ENCODE measurements around the gene PLK5. TPM values are rescaled to one million over a fixed set of nuclear protein-coding genes. Genes with fewer than 3 reads are reported as not detected.

PLK5 gene
- total RNA-seq, 1 donor from 2014 or later = 0.26 TPM

GRCh38 chr19:1486720-1487575 is 36.9 kb upstream of the PLK5 start:
- H3K4me3 Mint-ChIP-seq (ENCODE audit: low read depth) = no peak overlapping the region

GRCh38 chr19:1487576-1488281 is 36.1 kb upstream of the PLK5 start:
- no peaks in the 10 kb centered on the region for H3K36me3 Mint-ChIP-seq (ENCODE audit: insufficient read depth)
- DNase-seq (ENCODE audit: low spot score, unreplicated experiment) = no peak
- no peak overlapping the region for H3K27ac Mint-ChIP-seq
- TF ChIP-seq CTCF (IDR thresholded peaks at IDR 0.05; ENCODE audit: unreplicated experiment) = no peak
- H3K27me3 Mint-ChIP-seq = peaks cover 7% of the 10 kb centered on the region
- no peaks in the 10 kb centered on the region for H3K9me3 Mint-ChIP-seq (ENCODE audit: low read depth)
- no peak overlapping the region for H3K4me3 Mint-ChIP-seq (ENCODE audit: low read depth)
- H3K4me1 Mint-ChIP-seq (ENCODE audit: low read depth) = peaks cover 9% of the 10 kb centered on the region

More at GRCh38 chr19:1486720-1487575, 36.9 kb upstream of the PLK5 start:
- H3K4me1 Mint-ChIP-seq (ENCODE audit: low read depth) = peaks cover 9% of the 10 kb centered on the region
- DNase-seq (ENCODE audit: low spot score, unreplicated experiment) = no peak
- no peaks in the 10 kb centered on the region for H3K9me3 Mint-ChIP-seq (ENCODE audit: low read depth)
- no peak for TF ChIP-seq CTCF (IDR thresholded peaks at IDR 0.05; ENCODE audit: unreplicated experiment)
- no peaks in the 10 kb centered on the region for H3K36me3 Mint-ChIP-seq (ENCODE audit: insufficient read depth)
- no peak overlapping the region for H3K27ac Mint-ChIP-seq
- peaks cover 5% of the 10 kb centered on the region for H3K27me3 Mint-ChIP-seq

- Mint-ChIP-seq H3K9me3 (ENCODE audit: low read depth) (no peaks in the 10 kb centered on the region), H3K27me3 (peaks cover 7% of the 10 kb centered on the region), H3K4me3 (ENCODE audit: low read depth) (no peak overlapping the region), H3K27ac (no peak overlapping the region), H3K36me3 (ENCODE audit: insufficient read depth) (no peaks in the 10 kb centered on the region), H3K4me1 (ENCODE audit: low read depth) (peaks cover 12% of the 10 kb centered on the region)
- no peak for TF ChIP-seq CTCF (IDR thresholded peaks at IDR 0.05; ENCODE audit: unreplicated experiment)
- DNase-seq (ENCODE audit: low spot score, unreplicated experiment) = no peak
Measured at GRCh38 chr19:1488282-1488601, 35.6 kb upstream of the PLK5 start.

GRCh38 chr19:1489463-1490310 is 34.2 kb upstream of the PLK5 start:
- TF ChIP-seq CTCF (IDR thresholded peaks at IDR 0.05; ENCODE audit: unreplicated experiment) = no peak
- peak overlapping the region; percentile 77 for H3K27ac Mint-ChIP-seq
- H3K36me3 Mint-ChIP-seq (ENCODE audit: insufficient read depth) = no peaks in the 10 kb centered on the region
- H3K27me3 Mint-ChIP-seq = peaks cover 7% of the 10 kb centered on the region
- H3K9me3 Mint-ChIP-seq (ENCODE audit: low read depth) = no peaks in the 10 kb centered on the region
- H3K4me3 Mint-ChIP-seq (ENCODE audit: low read depth) = peak overlapping the region; percentile 63
- DNase-seq (ENCODE audit: low spot score, unreplicated experiment) = no peak
- peaks cover 13% of the 10 kb centered on the region for H3K4me1 Mint-ChIP-seq (ENCODE audit: low read depth)

All from progenitor cell of endocrine pancreas (in vitro differentiated cells).